NB4 (cell line): Measurements from ENCODE around the gene ASNSD1.

Source experiments
- MYC ChIP-seq: IDR thresholded peaks from 2 replicates; pipeline ENCODE4 v1.6.1; 2011; ENCODE audit warnings: low read depth, low read length
- POLR2A ChIP-seq: IDR thresholded peaks from 2 replicates; pipeline ENCODE4 v1.6.1; 2011; ENCODE audit warnings: mild to moderate bottlenecking; ENCODE audit not compliant: insufficient read length; ENCODE audit errors: extremely low read depth
- TF ChIP-seq, protein P1 (sequence below): IDR thresholded peaks from one replicate; pipeline ENCODE4 v1.5.1; 2012; ENCODE audit warnings: low read depth, low read length
- TF ChIP-seq, protein P2 (sequence below): IDR thresholded peaks from 2 replicates; pipeline ENCODE4 v1.6.1; 2011; ENCODE audit warnings: low read depth, low read length

GRCh38 chr2:189629531-189630453 is 31.5 kb upstream of the ASNSD1 start:
- TF ChIP-seq, protein P1, sequence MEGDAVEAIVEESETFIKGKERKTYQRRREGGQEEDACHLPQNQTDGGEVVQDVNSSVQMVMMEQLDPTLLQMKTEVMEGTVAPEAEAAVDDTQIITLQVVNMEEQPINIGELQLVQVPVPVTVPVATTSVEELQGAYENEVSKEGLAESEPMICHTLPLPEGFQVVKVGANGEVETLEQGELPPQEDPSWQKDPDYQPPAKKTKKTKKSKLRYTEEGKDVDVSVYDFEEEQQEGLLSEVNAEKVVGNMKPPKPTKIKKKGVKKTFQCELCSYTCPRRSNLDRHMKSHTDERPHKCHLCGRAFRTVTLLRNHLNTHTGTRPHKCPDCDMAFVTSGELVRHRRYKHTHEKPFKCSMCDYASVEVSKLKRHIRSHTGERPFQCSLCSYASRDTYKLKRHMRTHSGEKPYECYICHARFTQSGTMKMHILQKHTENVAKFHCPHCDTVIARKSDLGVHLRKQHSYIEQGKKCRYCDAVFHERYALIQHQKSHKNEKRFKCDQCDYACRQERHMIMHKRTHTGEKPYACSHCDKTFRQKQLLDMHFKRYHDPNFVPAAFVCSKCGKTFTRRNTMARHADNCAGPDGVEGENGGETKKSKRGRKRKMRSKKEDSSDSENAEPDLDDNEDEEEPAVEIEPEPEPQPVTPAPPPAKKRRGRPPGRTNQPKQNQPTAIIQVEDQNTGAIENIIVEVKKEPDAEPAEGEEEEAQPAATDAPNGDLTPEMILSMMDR: no peak
- TF ChIP-seq, protein P2, sequence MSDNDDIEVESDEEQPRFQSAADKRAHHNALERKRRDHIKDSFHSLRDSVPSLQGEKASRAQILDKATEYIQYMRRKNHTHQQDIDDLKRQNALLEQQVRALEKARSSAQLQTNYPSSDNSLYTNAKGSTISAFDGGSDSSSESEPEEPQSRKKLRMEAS: no peak
- no peak for TF ChIP-seq POLR2A
- no peak for TF ChIP-seq MYC
